Karpas-422 (cell line): Measurements from ENCODE around the gene FBP2. TPM values are rescaled to one million over a fixed set of nuclear protein-coding genes. Genes with fewer than 3 reads are reported as not detected.

ENCODE experiments used
- total RNA-seq: library from RNA; depleted of rRNA; stranded (reverse); fragments of >200 nt; shearing (Covaris generic); gene quantifications from 2 replicates; pipeline ENCODE4 v1.2.3, GENCODE V29; 2014; ENCODE audit warnings: low replicate concordance; rRNA removed

Gene FBP2
- total RNA-seq, 1 experiment from 2014 or later: not detected

Other genes with a start within 250 kb of the FBP2 start
- gene PCAT7, start 38.7 kb downstream of the FBP2 start, total RNA-seq: not detected in 2 replicates
- gene FBP1, start 45.7 kb upstream of the FBP2 start, total RNA-seq: not detected in 2 replicates
- 22.7 and 25.0 TPM in 2 replicates for gene AOPEP, start 132.9 kb upstream of the FBP2 start, total RNA-seq